ENCODE data around the gene MARCHF4.

GRCh38 chr2:216399621-216400020 is 27.3 kb upstream of the MARCHF4 start:
- TF ChIP-seq REST (IDR thresholded peaks at IDR 0.05) (no peak), CTCF (IDR thresholded peaks at IDR 0.05; ENCODE audit: low read depth, low read length, missing input control) (no peak), GABPA (IDR thresholded peaks at IDR 0.05 in 1 of 2, conservative IDR thresholded peaks at IDR 0.05 in 1 of 2) (no peak), RAD21 (IDR thresholded peaks at IDR 0.05) (no peak), NR2F2 (IDR thresholded peaks at IDR 0.05) (no peak), SP1 (IDR thresholded peaks at IDR 0.05) (no peak), FOXA1 (IDR thresholded peaks at IDR 0.05) (no peak), YY1 (IDR thresholded peaks at IDR 0.05) (no peak)

Data from liver (tissue), 3 donors.